ENCODE data around the gene SLC6A6.

The SLC6A6 gene

DNA sequence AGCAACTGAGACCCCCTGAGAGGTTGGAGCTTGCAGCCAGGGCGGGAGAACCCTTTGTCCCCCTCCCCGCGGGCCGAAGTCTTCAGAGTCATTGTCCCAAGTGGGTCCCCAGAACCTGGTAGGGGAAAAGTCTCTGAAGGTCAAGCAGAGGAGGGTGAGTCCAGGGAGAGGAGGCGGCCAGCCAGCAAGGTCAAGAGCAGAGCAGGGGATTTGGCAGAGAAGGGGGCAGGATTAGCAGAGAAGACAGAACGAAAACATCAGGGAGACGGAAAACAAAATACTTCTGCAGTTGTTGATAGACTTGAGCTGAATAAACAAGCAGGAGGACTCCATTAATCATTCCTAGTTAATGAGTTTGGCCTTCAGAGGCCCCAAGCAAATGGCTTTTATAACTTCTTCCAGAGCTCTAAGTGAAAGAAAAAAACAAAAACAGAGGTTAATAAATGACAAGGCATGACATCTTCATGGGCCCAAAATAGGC lies 71.0 kb downstream of the SLC6A6 start:
- no peak for DNase-seq

DNA sequence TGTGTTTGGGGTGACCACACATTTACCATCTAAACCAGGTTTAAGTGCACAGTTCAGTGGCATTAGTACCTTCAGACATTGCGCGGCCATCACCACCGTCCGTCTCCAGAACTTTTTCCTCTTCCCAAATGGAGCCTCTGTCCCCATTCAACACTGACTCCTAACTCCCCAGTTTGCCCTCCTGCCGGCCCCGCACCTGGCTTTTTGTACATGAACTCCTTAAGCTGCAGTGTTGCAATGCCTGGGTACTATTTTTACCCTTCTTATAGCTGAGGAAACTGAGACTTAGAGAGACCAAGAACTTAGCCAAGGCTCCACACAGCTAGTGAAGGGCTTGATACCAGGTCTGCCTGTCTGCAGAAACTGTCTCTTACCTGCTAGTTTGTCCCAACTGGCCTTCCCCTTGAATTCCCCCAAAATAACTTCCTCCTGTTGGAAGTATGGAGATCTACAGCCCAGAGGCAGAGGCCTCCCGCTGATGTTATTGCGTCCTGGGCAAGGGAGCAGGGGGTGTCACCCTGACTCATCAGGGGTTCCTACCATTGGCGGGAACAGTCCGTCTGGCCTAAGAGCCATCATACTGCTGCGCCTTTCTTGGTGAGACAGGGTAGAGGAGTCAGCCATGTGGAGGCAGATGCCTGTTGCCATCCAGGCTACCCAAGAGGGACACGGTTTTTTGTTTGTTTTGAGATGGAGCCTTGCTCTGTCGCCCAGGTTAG lies 72.1 kb downstream of the SLC6A6 start:
- DNase-seq = no peak

GRCh38 chr3:14475621-14476020 lies 73.2 kb downstream of the SLC6A6 start:
- DNase-seq = no peak

DNA sequence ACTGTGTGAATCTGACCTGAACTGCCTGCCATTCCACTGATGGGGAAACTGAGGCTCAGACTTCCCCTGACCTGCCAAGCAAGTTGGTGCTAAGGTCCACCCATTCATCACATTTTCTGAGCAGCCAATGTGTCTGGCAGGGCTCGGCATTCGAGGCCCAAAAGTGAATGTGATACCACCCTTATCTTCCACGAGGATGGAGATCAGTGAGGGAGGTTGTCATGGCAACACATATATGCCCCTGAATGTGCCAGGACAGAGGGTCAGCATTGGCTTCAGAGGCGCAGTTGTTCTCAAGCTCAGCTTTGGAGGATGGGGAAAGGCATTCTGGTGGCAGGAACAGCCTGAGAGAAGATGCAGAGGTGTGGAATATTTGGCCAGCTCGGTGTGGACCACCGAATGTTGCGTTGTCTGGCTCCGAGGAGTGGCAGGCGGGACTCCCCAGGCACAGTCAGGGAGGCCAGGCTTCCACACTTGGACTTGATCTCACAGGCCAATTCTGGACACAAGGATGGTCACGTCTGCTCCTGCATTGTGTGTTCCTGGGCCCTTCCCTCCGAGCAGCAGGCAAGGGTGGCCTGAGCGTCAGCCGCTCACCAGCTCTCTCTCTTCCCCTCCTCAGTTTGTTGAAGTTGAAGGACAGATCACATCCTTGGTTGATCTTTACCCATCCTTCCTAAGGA lies 74.3 kb downstream of the SLC6A6 start:
- DNase-seq = no peak

- no peak for DNase-seq
Measured at GRCh38 chr3:14477311-14477935, 75.0 kb downstream of the SLC6A6 start.

DNA sequence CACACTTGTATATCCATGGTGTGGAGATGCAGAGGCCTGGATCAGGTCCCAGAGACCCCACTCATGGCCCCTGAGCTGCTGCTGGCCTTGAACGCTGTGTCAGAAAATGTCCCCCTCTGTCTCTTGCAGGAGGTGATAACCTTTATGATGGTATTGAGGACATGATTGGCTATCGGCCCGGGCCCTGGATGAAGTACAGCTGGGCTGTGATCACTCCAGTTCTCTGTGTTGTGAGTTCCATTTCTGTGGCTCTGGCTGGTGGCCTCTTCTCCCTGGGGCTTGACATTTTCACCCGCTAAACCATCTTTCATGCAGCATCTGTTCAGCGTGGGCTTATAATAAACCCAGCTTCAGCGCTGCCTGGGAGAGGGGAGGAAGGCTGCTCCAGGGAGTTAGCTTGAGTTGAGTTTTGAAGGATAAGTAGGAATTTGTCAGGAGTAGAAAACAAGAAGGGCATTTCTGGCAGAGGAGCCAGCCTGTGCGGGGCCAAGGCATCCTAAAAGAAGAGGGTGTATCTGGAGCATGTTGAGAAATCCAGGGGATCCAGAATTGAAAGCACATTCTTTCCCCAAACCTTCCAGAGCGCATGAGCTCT lies 76.6 kb downstream of the SLC6A6 start:
- DNase-seq = no peak

DNA sequence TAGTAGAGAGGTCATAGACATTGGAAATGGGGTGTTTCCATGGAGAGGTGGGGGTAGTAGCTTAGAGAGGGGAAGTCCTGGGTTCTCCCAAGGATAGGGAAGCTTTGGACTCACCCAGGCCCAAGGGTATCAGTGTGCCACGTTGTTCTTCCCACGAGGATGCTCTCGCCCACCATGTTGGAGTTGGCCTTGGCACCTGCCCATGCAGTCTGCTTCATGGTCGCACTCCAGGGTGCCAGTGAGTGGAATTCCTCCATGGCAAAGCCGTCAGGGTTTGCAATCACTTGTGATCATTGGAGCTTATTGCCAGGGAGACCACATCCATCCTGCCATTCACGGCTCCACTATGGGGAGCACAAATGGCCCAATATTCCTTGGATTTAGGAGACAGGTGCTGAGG lies 77.2 kb downstream of the SLC6A6 start:
- DNase-seq = no peak

DNA sequence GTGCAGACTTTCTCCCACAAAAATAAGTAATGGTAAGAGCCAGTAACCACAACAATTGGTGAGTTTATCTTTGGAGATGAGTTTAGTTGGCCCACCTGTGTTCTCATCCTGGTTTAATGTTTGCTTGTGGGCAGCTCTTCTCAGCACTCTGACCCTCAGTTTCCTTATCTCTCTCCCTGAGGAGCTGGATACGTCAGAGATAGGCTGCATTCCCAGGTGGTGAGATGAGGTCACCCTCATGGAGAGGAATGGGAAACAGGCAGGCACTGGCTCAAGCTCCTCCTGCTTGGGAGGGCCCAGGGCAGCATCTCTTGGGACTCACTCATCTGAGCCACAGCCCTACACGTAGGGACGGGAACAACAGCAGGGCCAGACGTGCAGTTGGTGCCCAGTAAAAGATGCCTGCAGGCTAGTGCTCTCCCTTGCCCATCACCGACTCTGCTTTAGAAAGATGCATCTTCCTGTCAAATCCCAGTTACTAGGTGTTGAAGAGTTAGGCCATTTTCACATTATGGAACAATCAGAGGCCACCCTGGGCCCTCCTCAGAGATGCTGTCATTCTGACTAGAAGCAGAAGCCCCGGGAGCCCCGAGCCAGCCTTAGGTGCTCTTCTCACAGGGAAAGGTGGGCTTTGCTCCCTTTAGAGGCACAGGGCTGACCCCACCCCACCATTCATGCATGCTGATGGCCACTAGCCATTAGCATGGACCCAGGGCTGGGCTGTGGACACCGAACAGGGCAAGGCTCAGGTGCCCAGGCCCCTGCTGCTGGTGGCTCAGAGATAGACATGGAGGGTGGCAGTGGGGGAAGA lies 78.0 kb downstream of the SLC6A6 start:
- no peak for DNase-seq

DNA sequence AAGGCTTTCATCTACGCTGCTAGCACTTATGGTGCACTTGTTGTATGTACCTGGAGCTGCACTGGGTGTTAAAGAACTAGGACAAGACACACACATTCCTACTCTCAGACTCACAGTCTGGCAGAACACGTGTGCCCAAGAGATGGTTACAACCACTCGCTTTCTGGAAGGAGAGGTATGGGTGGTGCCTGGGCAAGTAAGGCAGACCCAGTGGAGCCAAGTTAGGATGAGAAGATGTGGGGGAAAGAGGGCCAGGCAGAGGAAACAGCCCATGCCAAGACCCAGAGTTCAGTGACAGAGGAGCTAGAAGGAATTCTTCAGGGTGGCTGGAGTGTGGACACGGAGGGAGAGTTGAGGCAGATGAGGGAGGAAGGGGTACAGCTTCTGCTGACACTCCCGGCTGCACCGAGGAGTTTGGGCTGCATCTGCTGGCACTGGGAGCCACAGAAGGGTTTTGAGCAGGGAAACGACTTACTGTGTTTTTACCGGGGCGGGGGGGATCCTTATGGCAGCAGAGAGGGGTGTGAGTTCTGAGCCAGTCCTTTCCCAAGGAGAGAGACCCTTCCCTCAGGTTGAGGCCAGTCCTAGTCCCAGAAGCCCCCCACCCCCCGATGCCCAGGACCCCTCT lies 78.7 kb downstream of the SLC6A6 start:
- no peak for DNase-seq

GRCh38 chr3:14481646-14482036 lies 79.2 kb downstream of the SLC6A6 start:
- DNase-seq = no peak

DNA sequence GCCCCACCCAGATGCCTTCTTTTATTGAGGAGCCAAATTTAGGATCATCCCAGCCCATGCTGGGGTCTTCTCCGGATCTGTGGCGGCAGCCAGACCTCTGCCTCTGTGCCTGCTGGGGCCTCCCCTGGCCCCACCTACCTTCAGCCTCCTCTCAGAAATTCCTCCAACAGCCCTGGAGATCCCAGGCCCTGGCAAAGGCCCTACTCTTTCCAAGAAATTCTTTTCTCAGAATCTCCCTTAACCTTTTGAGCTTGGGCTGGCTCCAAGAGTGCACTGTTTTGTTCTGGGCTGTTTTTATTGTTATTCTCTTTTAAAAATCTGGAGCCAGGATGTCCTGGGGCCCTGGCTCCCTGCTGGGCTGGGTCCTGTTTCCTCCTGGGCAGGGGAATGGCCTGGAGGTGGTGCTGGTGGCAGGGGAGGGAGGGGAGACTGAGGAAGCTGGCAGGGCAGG lies 79.9 kb downstream of the SLC6A6 start:
- no peak for DNase-seq

DNA sequence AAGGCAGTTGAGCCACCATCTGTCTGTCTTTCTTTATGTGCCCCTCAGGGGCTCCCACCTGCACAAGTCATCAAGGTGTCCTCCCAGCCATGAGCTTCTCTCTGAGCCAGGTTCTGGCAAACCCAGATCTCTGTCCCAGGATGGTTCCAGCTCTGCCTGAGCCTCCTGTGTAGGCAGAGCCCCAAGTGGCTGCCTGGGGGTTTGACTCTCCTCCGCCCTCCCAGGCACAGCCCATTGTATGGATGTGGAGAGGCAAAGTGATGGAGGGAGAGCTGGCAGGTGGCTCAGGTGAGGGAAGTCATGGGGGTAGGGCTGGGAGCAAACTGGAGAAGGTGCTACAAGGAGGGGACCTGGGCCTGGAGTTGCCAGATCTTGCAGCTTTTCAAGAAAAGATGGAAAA lies 80.9 kb downstream of the SLC6A6 start:
- DNase-seq = no peak

- no peak for DNase-seq
Measured at GRCh38 chr3:14484741-14485140, 82.3 kb downstream of the SLC6A6 start.

DNA sequence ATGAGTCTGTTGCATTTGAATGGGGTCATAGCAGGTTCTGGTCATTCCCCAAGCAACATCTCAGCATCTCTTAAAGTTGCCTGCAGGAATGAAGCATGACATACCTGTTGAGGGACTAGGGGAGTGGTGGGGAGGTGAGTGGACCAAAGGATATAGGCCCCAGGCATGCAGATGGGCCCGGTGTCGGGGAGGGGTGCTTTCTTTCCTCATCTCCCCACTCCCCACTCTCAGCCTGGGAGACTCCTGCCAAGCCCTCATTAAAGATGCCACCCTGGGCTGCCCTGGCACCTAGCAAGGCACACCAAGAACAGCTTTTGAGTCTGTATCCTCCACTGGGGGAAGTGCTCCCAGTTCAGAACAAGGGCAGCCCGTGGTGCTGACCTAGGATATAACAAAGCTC lies 83.6 kb downstream of the SLC6A6 start:
- no peak for DNase-seq

GRCh38 chr3:14486460-14486859 lies 84.1 kb downstream of the SLC6A6 start:
- DNase-seq = no peak

- DNase-seq = no peak
Measured at GRCh38 chr3:14487086-14487485, 84.7 kb downstream of the SLC6A6 start.

DNA sequence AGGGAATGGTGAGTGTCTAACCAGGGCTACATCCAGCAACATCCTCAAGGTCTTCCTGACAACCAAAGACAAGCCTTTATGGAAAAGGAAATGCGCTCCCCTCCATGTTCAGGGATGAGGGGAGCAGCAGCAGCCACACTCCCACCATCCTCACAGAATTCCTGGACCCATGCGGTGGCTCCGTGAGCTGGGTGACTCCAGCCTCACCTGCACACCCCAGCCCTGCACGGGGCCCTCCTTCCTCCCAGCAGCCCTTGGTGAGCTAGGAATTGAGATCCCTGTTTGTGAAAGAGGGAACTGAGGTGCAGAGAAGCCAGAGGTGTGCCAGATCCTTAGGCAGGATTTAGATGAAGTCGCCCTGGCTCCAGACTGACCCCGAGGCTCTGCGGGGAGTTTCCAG lies 85.4 kb downstream of the SLC6A6 start:
- no peak for DNase-seq

GRCh38 chr3:14488286-14489041 lies 86.1 kb downstream of the SLC6A6 start:
- DNase-seq = no peak

- no peak for DNase-seq
Measured at GRCh38 chr3:14489641-14490040, 87.2 kb downstream of the SLC6A6 start.

DNA sequence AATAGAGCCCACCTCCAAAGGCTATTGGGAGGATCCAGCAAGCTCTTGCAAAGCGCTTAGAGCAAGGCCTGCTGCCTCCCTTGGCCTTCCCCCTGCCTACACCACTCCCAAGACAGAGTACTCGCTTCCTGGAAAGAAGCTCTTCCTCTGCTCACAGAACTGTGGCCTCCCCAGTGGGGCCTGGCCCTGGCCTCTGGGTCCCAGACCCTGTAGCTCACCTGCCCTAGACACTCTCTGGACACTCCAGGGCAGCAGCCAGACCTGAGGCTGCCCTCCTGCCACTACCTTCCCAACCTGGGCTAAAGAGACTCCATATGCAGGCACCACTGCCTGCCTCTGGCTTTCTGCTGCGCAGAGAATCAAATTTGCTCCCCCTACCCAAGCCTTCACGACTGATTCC lies 87.8 kb downstream of the SLC6A6 start:
- no peak for DNase-seq

DNA sequence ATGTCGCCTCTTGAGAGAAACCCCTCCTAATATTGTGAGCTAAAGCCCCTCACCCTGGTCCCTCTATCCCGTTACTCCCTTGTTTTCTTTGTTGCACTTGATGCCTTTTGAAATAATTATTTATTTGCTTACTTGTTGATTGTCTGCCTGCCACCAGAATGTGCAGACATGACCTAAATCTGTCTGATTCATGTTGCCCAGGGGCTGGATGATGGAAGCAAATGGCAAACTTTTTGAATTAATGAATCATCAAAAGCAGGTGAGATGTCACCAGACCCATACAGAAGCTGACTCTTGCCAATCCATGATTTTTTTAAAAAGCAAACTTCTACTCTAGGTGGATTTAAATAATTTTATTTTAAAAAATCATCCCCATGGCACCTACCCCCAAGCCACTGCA lies 88.4 kb downstream of the SLC6A6 start:
- no peak for DNase-seq
